Measurements from ENCODE around the gene SPATA19. TPM values are rescaled to one million over a fixed set of nuclear protein-coding genes. Genes with fewer than 3 reads are reported as not detected.

Gene SPATA19
- total RNA-seq = not detected
- polyA plus RNA-seq = not detected

GRCh38 chr11:133845413-133845812 lies at the start of gene SPATA19:
TSS of gene SPATA19 (minus strand) at chr11:133845513. CDS start at chr11:133845446, 67 bp downstream.
- Mint-ChIP-seq H3K4me3 (no peak within 1 kb of the TSS), H3K27me3 (peaks cover 2 to 12% of the 10 kb centered on the region in 2 donors), H3K27ac (peak within 1 kb of the TSS in 2 of 7 donors; percentile 7 to 48), H3K9me3 (peaks cover 0 to 5% (median 0%) of the 10 kb centered on the region in 8 donors), H3K36me3 (no peaks in the 10 kb centered on the region), H3K4me1 (peaks cover 0 to 2% (median 0%) of the 10 kb centered on the region in 4 donors)
- Histone ChIP-seq H3K4me3 (ENCODE audit: low read length in 2 of 2) (no peak within 1 kb of the TSS), H3K4me1 (ENCODE audit: insufficient read depth, low read length) (no peaks in the 10 kb centered on the region), H3K36me3 (ENCODE audit: insufficient read depth, low read length) (no peaks in the 10 kb centered on the region), H3K9me3 (ENCODE audit: control insufficient read depth in 1 of 2, low read length in 2 of 2) (no peaks in the 10 kb centered on the region), H3K27ac (ENCODE audit: low read depth, low read length) (no peak within 1 kb of the TSS), H3K27me3 (ENCODE audit: insufficient read depth, low read length) (no peaks in the 10 kb centered on the region)
- CTCF ChIA-PET (ENCODE audit: partially characterized antibody) = no interaction called here
- no peak for DNase-seq
- POLR2A ChIA-PET (ENCODE audit: partially characterized antibody) = no interaction called here
- intact Hi-C loops (cut with micrococcal nuclease) = no loop called here

GRCh38 chr11:133895061-133895479 lies 49.8 kb upstream of the SPATA19 start:
- H3K36me3 Mint-ChIP-seq = peaks cover 0 to 4% of the 10 kb centered on the region in 2 donors
- Histone ChIP-seq H3K4me3 (ENCODE audit: low read length in 2 of 2) (no peak overlapping the region), H3K4me1 (ENCODE audit: insufficient read depth, low read length) (no peaks in the 10 kb centered on the region), H3K27me3 (ENCODE audit: insufficient read depth, low read length) (no peaks in the 10 kb centered on the region), H3K9me3 (ENCODE audit: control insufficient read depth in 1 of 2, low read length in 2 of 2) (no peaks in the 10 kb centered on the region), H3K27ac (ENCODE audit: low read depth, low read length) (no peak overlapping the region), H3K36me3 (ENCODE audit: insufficient read depth, low read length) (no peaks in the 10 kb centered on the region)
- intact Hi-C loops (cut with micrococcal nuclease) = no loop called here
- H3K9me3 Mint-ChIP-seq = no peaks in the 10 kb centered on the region
- DNase-seq = no peak
- no peaks in the 10 kb centered on the region for H3K4me1 Mint-ChIP-seq
- H3K27me3 Mint-ChIP-seq = peaks cover 7 to 10% of the 10 kb centered on the region in 2 donors
- ChIA-PET POLR2A (ENCODE audit: partially characterized antibody) (no interaction called here), CTCF (ENCODE audit: partially characterized antibody) (no interaction called here)
- H3K27ac Mint-ChIP-seq = no peak overlapping the region
- H3K4me3 Mint-ChIP-seq = no peak overlapping the region

GRCh38 chr11:133893381-133893780 lies 48.1 kb upstream of the SPATA19 start:
- Mint-ChIP-seq H3K27ac (no peak overlapping the region), H3K4me3 (no peak overlapping the region), H3K27me3 (peaks cover 9 to 12% of the 10 kb centered on the region in 2 donors), H3K9me3 (no peaks in the 10 kb centered on the region), H3K4me1 (no peaks in the 10 kb centered on the region), H3K36me3 (peaks cover 0 to 4% of the 10 kb centered on the region in 2 donors)
- intact Hi-C loops (cut with micrococcal nuclease) = no loop called here
- Histone ChIP-seq H3K27me3 (ENCODE audit: insufficient read depth, low read length) (no peaks in the 10 kb centered on the region), H3K4me1 (ENCODE audit: insufficient read depth, low read length) (no peaks in the 10 kb centered on the region), H3K9me3 (ENCODE audit: control insufficient read depth in 1 of 2, low read length in 2 of 2) (no peaks in the 10 kb centered on the region), H3K27ac (ENCODE audit: low read depth, low read length) (no peak overlapping the region), H3K36me3 (ENCODE audit: insufficient read depth, low read length) (no peaks in the 10 kb centered on the region), H3K4me3 (ENCODE audit: low read length in 2 of 2) (no peak overlapping the region)
- ChIA-PET CTCF (ENCODE audit: partially characterized antibody) (no interaction called here), POLR2A (ENCODE audit: partially characterized antibody) (no interaction called here)
- DNase-seq = no peak

- no peaks in the 10 kb centered on the region for H3K9me3 Mint-ChIP-seq
- H3K36me3 ChIP-seq (ENCODE audit: insufficient read depth, low read length) = no peaks in the 10 kb centered on the region
- no peak overlapping the region for H3K27ac ChIP-seq (ENCODE audit: low read depth, low read length)
- peaks cover 9 to 14% of the 10 kb centered on the region in 2 donors for H3K27me3 Mint-ChIP-seq
- intact Hi-C loops (cut with micrococcal nuclease) = no loop called here
- POLR2A ChIA-PET (ENCODE audit: partially characterized antibody) = no interaction called here
- no peaks in the 10 kb centered on the region for H3K27me3 ChIP-seq (ENCODE audit: insufficient read depth, low read length)
- CTCF ChIA-PET (ENCODE audit: partially characterized antibody) = no interaction called here
- peaks cover 0 to 1% of the 10 kb centered on the region in 2 donors for H3K36me3 Mint-ChIP-seq
- H3K27ac Mint-ChIP-seq = no peak overlapping the region
- H3K4me3 Mint-ChIP-seq = no peak overlapping the region
- no peak for DNase-seq
- H3K9me3 ChIP-seq (ENCODE audit: control insufficient read depth in 1 of 2, low read length in 2 of 2) = no peaks in the 10 kb centered on the region
- H3K4me3 ChIP-seq (ENCODE audit: low read length in 2 of 2) = no peak overlapping the region
- H3K4me1 Mint-ChIP-seq = no peaks in the 10 kb centered on the region
- no peaks in the 10 kb centered on the region for H3K4me1 ChIP-seq (ENCODE audit: insufficient read depth, low read length)
Observed at GRCh38 chr11:133892584-133893380, 47.5 kb upstream of the SPATA19 start.

GRCh38 chr11:133892126-133892525 lies 46.8 kb upstream of the SPATA19 start:
- Mint-ChIP-seq H3K27me3 (peaks cover 9 to 16% of the 10 kb centered on the region in 2 donors), H3K9me3 (peaks cover 0 to under 1% (median 0%) of the 10 kb centered on the region in 8 donors), H3K36me3 (no peaks in the 10 kb centered on the region), H3K4me1 (no peaks in the 10 kb centered on the region), H3K4me3 (no peak overlapping the region), H3K27ac (no peak overlapping the region)
- DNase-seq = no peak
- Histone ChIP-seq H3K36me3 (ENCODE audit: insufficient read depth, low read length) (no peaks in the 10 kb centered on the region), H3K4me1 (ENCODE audit: insufficient read depth, low read length) (no peaks in the 10 kb centered on the region), H3K27ac (ENCODE audit: low read depth, low read length) (no peak overlapping the region), H3K9me3 (ENCODE audit: control insufficient read depth in 1 of 2, low read length in 2 of 2) (no peaks in the 10 kb centered on the region), H3K27me3 (ENCODE audit: insufficient read depth, low read length) (no peaks in the 10 kb centered on the region), H3K4me3 (ENCODE audit: low read length in 2 of 2) (no peak overlapping the region)
- intact Hi-C loops (cut with micrococcal nuclease) = no loop called here
- CTCF ChIA-PET (ENCODE audit: partially characterized antibody) = no interaction called here
- POLR2A ChIA-PET (ENCODE audit: partially characterized antibody) = no interaction called here

- H3K4me3 ChIP-seq (ENCODE audit: low read length in 2 of 2) = no peak overlapping the region
- H3K9me3 ChIP-seq (ENCODE audit: control insufficient read depth in 1 of 2, low read length in 2 of 2) = no peaks in the 10 kb centered on the region
- no peak overlapping the region for H3K27ac ChIP-seq (ENCODE audit: low read depth, low read length)
- Mint-ChIP-seq H3K27ac (no peak overlapping the region), H3K4me1 (no peaks in the 10 kb centered on the region), H3K4me3 (no peak overlapping the region), H3K9me3 (peaks cover 0 to 10% (median 0%) of the 10 kb centered on the region in 8 donors), H3K27me3 (peaks cover 15 to 22% of the 10 kb centered on the region in 2 donors), H3K36me3 (no peaks in the 10 kb centered on the region)
- ChIA-PET CTCF (ENCODE audit: partially characterized antibody) (no interaction called here), POLR2A (ENCODE audit: partially characterized antibody) (no interaction called here)
- no peaks in the 10 kb centered on the region for H3K36me3 ChIP-seq (ENCODE audit: insufficient read depth, low read length)
- H3K27me3 ChIP-seq (ENCODE audit: insufficient read depth, low read length) = no peaks in the 10 kb centered on the region
- H3K4me1 ChIP-seq (ENCODE audit: insufficient read depth, low read length) = no peaks in the 10 kb centered on the region
- intact Hi-C loops (cut with micrococcal nuclease) = no loop called here
- no peak for DNase-seq
Observed at GRCh38 chr11:133889893-133890292, 44.6 kb upstream of the SPATA19 start.

- H3K4me3 ChIP-seq (ENCODE audit: low read length in 2 of 2) = no peak overlapping the region
- no peaks in the 10 kb centered on the region for H3K4me1 ChIP-seq (ENCODE audit: insufficient read depth, low read length)
- ChIA-PET POLR2A (ENCODE audit: partially characterized antibody) (no interaction called here), CTCF (ENCODE audit: partially characterized antibody) (no interaction called here)
- H3K27me3 ChIP-seq (ENCODE audit: insufficient read depth, low read length) = no peaks in the 10 kb centered on the region
- Mint-ChIP-seq H3K27ac (no peak overlapping the region), H3K36me3 (no peaks in the 10 kb centered on the region), H3K27me3 (peaks cover 17 to 23% of the 10 kb centered on the region in 2 donors), H3K9me3 (peaks cover 0 to 10% (median 0%) of the 10 kb centered on the region in 8 donors), H3K4me1 (no peaks in the 10 kb centered on the region), H3K4me3 (no peak overlapping the region)
- no peaks in the 10 kb centered on the region for H3K9me3 ChIP-seq (ENCODE audit: control insufficient read depth in 1 of 2, low read length in 2 of 2)
- no peak overlapping the region for H3K27ac ChIP-seq (ENCODE audit: low read depth, low read length)
- intact Hi-C loops (cut with micrococcal nuclease) = no loop called here
- DNase-seq = no peak
- H3K36me3 ChIP-seq (ENCODE audit: insufficient read depth, low read length) = no peaks in the 10 kb centered on the region
Observed at GRCh38 chr11:133889188-133889587, 43.9 kb upstream of the SPATA19 start.

Measured in CD4-positive, alpha-beta memory T cell (primary cell).